K562 (cell line): ENCODE results near the gene RTP3. TPM values are rescaled to one million over a fixed set of nuclear protein-coding genes. Genes with fewer than 3 reads are reported as not detected.

Source experiments
- ATAC-seq: fragments of 200-7000 bp; cut with Tn5 transposase; 3 replicates; pipeline ENCODE4 v1.9.1; 2020; ENCODE audit warnings: moderate library complexity
- BruUV-seq: library from RNA; stranded (reverse); fragments of 400-500 nt; replicated peaks from 2 replicates; lab custom pipeline; 2021; lab: Mats Ljungman, UMichigan
- CTCF ChIA-PET: fragments of 300-600 bp; formaldehyde crosslinking; extraction: SDS; loops from one replicate; lab custom pipeline; 2021; ENCODE audit warnings: low intra/inter-chr PET ratio; lab: Yijun Ruan, JAX
- POLR2A ChIA-PET: fragments of 300-600, 350-650 bp; sonication (Branson Sonifier 250); formaldehyde crosslinking; extraction: SDS; loops from one replicate; lab custom pipeline; 2021; ENCODE audit warnings: antibody characterized with exemption, inconsistent platforms; lab: Yijun Ruan, JAX
- DNase-seq, 4 experiments: peaks; one replicate each; pipeline versions ENCODE4 v3.0.0 to v3.0.0-alpha.2; 2011 to 2018; ENCODE audit warnings: low spot score in 3 of 4, mixed read lengths in 3 of 4; ENCODE audit errors: extremely low read depth in 1 of 4
- FAIRE-seq: peaks from 2 replicates; lab custom pipeline; 2011; peaks lifted over from hg19 to GRCh38; lab: Jason Lieb, UNC
- H2AFZ ChIP-seq: 2 replicates; pipeline ENCODE4 v1.6.0; 2011; ENCODE audit warnings: low read depth, low read length, control low read depth, inconsistent platforms
- H3K27ac ChIP-seq: fragments of 200-600 bp; 3 replicates; pipeline ENCODE4 v1.8.0; 2011; ENCODE audit warnings: low read depth, mild to moderate bottlenecking, control low read depth, inconsistent platforms, low read length, moderate library complexity, mixed read lengths; ENCODE audit errors: extremely low read depth
- H3K27me3 ChIP-seq, 2 experiments: fragments of 300-600 bp in 1 of 2; 2 replicates in 1 of 2; 3 replicates in 1 of 2; pipeline versions ENCODE4 v1.6.0 to v1.8.0; 2011; ENCODE audit warnings: inconsistent platforms in 2 of 2, low read length in 2 of 2, mild to moderate bottlenecking in 1 of 2, mixed read lengths in 1 of 2, moderate library complexity in 1 of 2; ENCODE audit not compliant: control insufficient read depth in 2 of 2, insufficient read depth in 2 of 2
- H3K36me3 ChIP-seq: fragments of 300-600 bp; 3 replicates; pipeline ENCODE4 v1.8.0; 2011; ENCODE audit warnings: mild to moderate bottlenecking, low read length, inconsistent platforms; ENCODE audit not compliant: control insufficient read depth, insufficient read depth
- H3K4me1 ChIP-seq, 2 experiments: fragments of 200-600 bp in 1 of 2; replicated peaks in 1 of 2; 2 replicates in 1 of 2; 3 replicates in 1 of 2; pipeline versions ENCODE4 v1.5.1 to v1.8.0; 2011; ENCODE audit warnings: inconsistent platforms in 2 of 2, low read length in 2 of 2, mild to moderate bottlenecking in 1 of 2, mixed read lengths in 1 of 2, moderate library complexity in 1 of 2; ENCODE audit not compliant: control insufficient read depth in 2 of 2, insufficient read depth in 2 of 2
- H3K4me2 ChIP-seq: 2 replicates; pipeline ENCODE4 v1.6.1; 2011; ENCODE audit warnings: low read length, control low read depth, inconsistent platforms, mixed read lengths; ENCODE audit not compliant: insufficient read depth
- H3K4me3 ChIP-seq: fragments of 200-600 bp; sonication (generic), shearing (Covaris generic); 2 replicates; pipeline ENCODE4 v1.5.1; 2016; ENCODE audit warnings: control low read depth, inconsistent platforms
- H3K79me2 ChIP-seq: fragments of 200-600 bp; 3 replicates; pipeline ENCODE4 v1.8.0; 2011; ENCODE audit warnings: low read length, inconsistent platforms; ENCODE audit not compliant: control insufficient read depth, insufficient read depth
- H3K9ac ChIP-seq, 2 experiments: 2 replicates each; pipeline versions ENCODE4 v1.6.0 to v1.6.1; 2011; ENCODE audit warnings: low read depth in 2 of 2, low read length in 2 of 2, control low read depth in 1 of 2, inconsistent platforms in 1 of 2, mild to moderate bottlenecking in 1 of 2, mixed read lengths in 1 of 2; ENCODE audit not compliant: insufficient read depth in 1 of 2
- H3K9me1 ChIP-seq: one replicate; pipeline ENCODE4 v1.6.0; 2011; ENCODE audit warnings: inconsistent platforms, mild to moderate bottlenecking, low read length, moderate library complexity; ENCODE audit not compliant: control insufficient read depth, insufficient read depth
- H3K9me3 ChIP-seq: replicated peaks from 2 replicates; pipeline ENCODE4 v1.5.1; 2011; ENCODE audit warnings: low read depth, low read length, inconsistent platforms; ENCODE audit not compliant: control insufficient read depth, insufficient read depth
- H4K20me1 ChIP-seq: replicated peaks from 2 replicates; pipeline ENCODE4 v1.6.1; 2011; ENCODE audit warnings: low read length, inconsistent platforms, mixed read lengths; ENCODE audit not compliant: control insufficient read depth, insufficient read depth
- CBFA2T2 ChIP-seq: fragments of 450-650 bp; conservative IDR thresholded peaks from 2 replicates; pipeline ENCODE4 v1.6.1; 2017; ENCODE audit warnings: mild to moderate bottlenecking
- CBFA2T3 ChIP-seq: fragments of 450-650 bp; IDR thresholded peaks from 2 replicates; pipeline ENCODE4 v1.6.1; 2017
- CREM ChIP-seq: IDR thresholded peaks from 2 replicates; pipeline ENCODE4 v1.6.1; 2014; ENCODE audit warnings: antibody characterized with exemption, low read depth
- NR2C2 ChIP-seq, 2 experiments: fragments of 200-800 bp in 1 of 2; sonication (Bioruptor generic) in 1 of 2; sonication (generic) in 1 of 2; formaldehyde crosslinking in 1 of 2; IDR thresholded peaks; 2 replicates each; pipeline versions ENCODE4 v1.6.1 to v1.8.0; 2016 to 2022; ENCODE audit warnings: mild to moderate bottlenecking in 1 of 2, missing compliant biosample characterization in 1 of 2, missing genetic modification characterization in 1 of 2, missing genetic modification reagents in 1 of 2
- RBM14 ChIP-seq: fragments of 200-400 bp; formaldehyde crosslinking; IDR thresholded peaks from 2 replicates; pipeline ENCODE4 v1.6.1; 2018; ENCODE audit warnings: low read depth, mild to moderate bottlenecking, low read length, moderate library complexity, borderline replicate concordance; ENCODE audit not compliant: insufficient read depth
- SPI1 ChIP-seq: IDR thresholded peaks from 2 replicates; pipeline ENCODE4 v1.6.1; 2011; ENCODE audit warnings: low read depth, low read length, control low read depth, borderline replicate concordance
- WGBS: fragments of 100-300 bp; shearing (Covaris generic); methylation state at CpG from one replicate; pipeline ENCODE4 v1.1.6; 2016; ENCODE audit warnings: low coverage, mixed read lengths; ENCODE audit not compliant: insufficient coverage; ENCODE audit errors: missing lambda C conversion rate; 5-methylcytosine and 5-hydroxymethylcytosine counted together
- in situ Hi-C: fragments of 300-500 bp; cut with MboI; formaldehyde crosslinking; loops from 4 replicates; pipeline ENCODE4 v1.15.0; 2018; ENCODE audit warnings: inconsistent platforms, mixed read lengths
- intact Hi-C: fragments of 100-400 bp; cut with micrococcal nuclease; formaldehyde crosslinking; loops from 2 replicates; pipeline ENCODE4 v1.14.2; 2022
- polyA plus RNA-seq, 8 experiments: library from polyadenylated mRNA; depleted of rRNA in 4 of 8; stranded (reverse) in 5 of 8; unstranded in 3 of 8; fragments of >200 nt; fragmentation: Nextera tagmentation in 2 of 8; fragmentation: Illumina TruSeq in 1 of 8; extraction: Ambion mirVana in 2 of 8; extraction: Trizol in 1 of 8; gene quantifications; 2 replicates each; pipeline versions ENCODE4 v1.2.1 to v1.2.3, GENCODE V29; 2011 to 2014; ENCODE audit warnings: inconsistent platforms in 1 of 8, missing spikeins in 1 of 8
- total RNA-seq, 7 experiments: library from RNA; depleted of rRNA in 6 of 7; stranded (reverse); fragments of >200 nt in 6 of 7; fragmentation: Illumina TruSeq in 2 of 7; extraction: Trizol in 2 of 7; gene quantifications; 2 replicates each; pipeline versions ENCODE4 v1.2.1 to v1.2.3, GENCODE V29; 2011 to 2021; ENCODE audit warnings: low replicate concordance in 1 of 7

The RTP3 gene
- total and polyA plus RNA-seq, 9 of the 15 experiments (the other 6 are each of a cell fraction or from before 2014, with no cell fraction given), result not detected

GRCh38 chr3:46484911-46485778, 12.6 kb upstream of the RTP3 start (continued):
- TF ChIP-seq SPI1, result peak; percentile 54; the same call in 1 of the 2 replicates
- peak; percentile 55; the same call in 1 of the 2 replicates for TF ChIP-seq CREM
- TF ChIP-seq CBFA2T3, result peak; percentile 72
- peak; percentile 70 for TF ChIP-seq CBFA2T2

GRCh38 chr3:46485779-46486175, 12.0 kb upstream of the RTP3 start:
- WGBS, result 37% methylated on average over 4 of the region's 4 CpGs
- no peaks in the 10 kb centered on the region for H3K36me3 ChIP-seq
- in situ Hi-C loops (loop anchor here (5.0 kb wide), 1 partner anchor 72 kb away; no protein-coding TSS in a partner anchor), intact Hi-C loops (no loop called here)
- no peak overlapping the region for H3K4me3 ChIP-seq
- BruUV-seq, result no TSS peak
- no peak overlapping the region for H3K9ac ChIP-seq
- ATAC-seq (no peak), DNase-seq (no peak), FAIRE-seq (no peak)
- H4K20me1 ChIP-seq, result 0 out of 2 replicates have a peak, but pooled peaks cover 3% of the 10 kb centered on the region
- CTCF ChIA-PET, result interaction anchor here (1.7 to 7.1 kb wide), 2 partner anchors 72 to 73 kb away, joined by 6 to 177 read pairs; no protein-coding TSS in a partner anchor
- no peak overlapping the region for H3K27ac ChIP-seq
- no peak overlapping the region for H3K4me2 ChIP-seq
- no peak for TF ChIP-seq NR2C2 (CRISPR knock-in tag; IDR thresholded peaks at IDR 0.05)
- TF ChIP-seq NR2C2 (tag; IDR thresholded peaks at IDR 0.05), result peak; percentile 36; the same call in 1 of the 2 replicates
- TF ChIP-seq RBM14, result no peak
- H3K27me3 ChIP-seq, result peaks cover 3 to 4% of the 10 kb centered on the region in 2 experiments; a peak in 3 of 5 replicates
- H3K9me3 ChIP-seq, result no peaks in the 10 kb centered on the region
- POLR2A ChIA-PET, result interaction anchor here (0.6 to 1.5 kb wide), 3 partner anchors 72 to 144 kb away, joined by 3 to 6 read pairs (median 3); no protein-coding TSS in a partner anchor
- no peaks in the 10 kb centered on the region for H3K79me2 ChIP-seq
- H2AFZ ChIP-seq, result 0 out of 2 replicates have a peak overlapping the region, but pooled peaks have one; percentile 21
- H3K9me1 ChIP-seq, result peaks cover 2% of the 10 kb centered on the region
- H3K4me1 ChIP-seq, result peaks cover 15 to 18% of the 10 kb centered on the region in 2 experiments; a peak in 4 of 5 replicates
